Aorta (tissue), 5 donors: Measurements from ENCODE around the gene BOD1. TPM values are rescaled to one million over a fixed set of nuclear protein-coding genes. Genes with fewer than 3 reads are reported as not detected.

ENCODE experiments used
- ATAC-seq: fragments of 200-7000 bp; cut with Tn5 transposase; one replicate; pipeline ENCODE4 v1.9.1; 2022; ENCODE audit warnings: moderate library complexity; ENCODE audit not compliant: low FRiP score
- DNase-seq, 2 donors: peaks; one replicate each; pipeline ENCODE4 v3.0.0-alpha.2; 2020
- H3K27ac ChIP-seq, 2 donors: one replicate each; pipeline ENCODE4 v1.5.1; 2013; ENCODE audit warnings: low read length in 2 of 2, mild to moderate bottlenecking in 2 of 2, moderate library complexity in 2 of 2, control low read depth in 1 of 2, inconsistent platforms in 1 of 2, low read depth in 1 of 2
- H3K27me3 ChIP-seq, 2 donors: one replicate each; pipeline ENCODE4 v1.6.1; 2013; ENCODE audit warnings: control low read depth in 1 of 2, low read length in 1 of 2, mild to moderate bottlenecking in 1 of 2, moderate library complexity in 1 of 2; ENCODE audit not compliant: insufficient read depth in 2 of 2, control insufficient read depth in 1 of 2
- H3K36me3 ChIP-seq, 2 donors: one replicate each; pipeline ENCODE4 v1.6.1; 2013; ENCODE audit warnings: control low read depth in 1 of 2, low read length in 1 of 2, mild to moderate bottlenecking in 1 of 2; ENCODE audit not compliant: insufficient read depth in 2 of 2, control insufficient read depth in 1 of 2
- H3K4me1 ChIP-seq, 2 donors: one replicate each; pipeline ENCODE4 v1.6.1; 2013; ENCODE audit warnings: low read length in 2 of 2, control low read depth in 1 of 2, mild to moderate bottlenecking in 1 of 2, moderate library complexity in 1 of 2; ENCODE audit not compliant: insufficient read depth in 2 of 2, control insufficient read depth in 1 of 2
- H3K4me3 ChIP-seq, 2 donors: one replicate each; pipeline ENCODE4 v1.5.1; 2013; ENCODE audit warnings: low read length in 2 of 2, control low read depth in 1 of 2, mild to moderate bottlenecking in 1 of 2
- H3K9me3 ChIP-seq: one replicate; pipeline ENCODE4 v1.6.1; 2013; ENCODE audit warnings: mild to moderate bottlenecking, low read length; ENCODE audit not compliant: control insufficient read depth
- WGBS, 2 donors: extraction: QIAGEN DNeasy Blood & Tissue Kit; methylation state at CpG; one replicate each; pipeline ENCODE4 v1.1.7; 2013; 5-methylcytosine and 5-hydroxymethylcytosine counted together
- intact Hi-C, 2 donors: fragments of 100-400 bp; cut with DNase I; formaldehyde crosslinking; loops; one replicate each; pipeline versions ENCODE4 v1.14.2 to v1.15.0; 2022
- polyA plus RNA-seq, 2 donors: library from polyadenylated mRNA; stranded (reverse); fragments of 200-250 nt; gene quantifications; one replicate each; pipeline ENCODE4 v1.2.3, GENCODE V29; 2013
- total RNA-seq, 2 donors: library from RNA; stranded (reverse); fragmentation: NEBNext Ultra II Directional; extraction: Animal tissue kit (Norgen Biotek cat#: 25700); gene quantifications; one replicate each; pipeline ENCODE4 v1.2.1, GENCODE V29; 2021
- donor health status: healthy with polysubstance abuse.
- donor health status: Bipolar disorder and iron deficiency.
- donor health status: DM: no; HTN: no; CAD: no.
- donor health status: DM: no; HTN: no; CAD: no.
- donor health status: DM: yes; HTN: yes; CAD: no.

Gene BOD1
- total and polyA plus RNA-seq, 4 donors = 27.8 to 48.8 (median 34.3) TPM

DNA sequence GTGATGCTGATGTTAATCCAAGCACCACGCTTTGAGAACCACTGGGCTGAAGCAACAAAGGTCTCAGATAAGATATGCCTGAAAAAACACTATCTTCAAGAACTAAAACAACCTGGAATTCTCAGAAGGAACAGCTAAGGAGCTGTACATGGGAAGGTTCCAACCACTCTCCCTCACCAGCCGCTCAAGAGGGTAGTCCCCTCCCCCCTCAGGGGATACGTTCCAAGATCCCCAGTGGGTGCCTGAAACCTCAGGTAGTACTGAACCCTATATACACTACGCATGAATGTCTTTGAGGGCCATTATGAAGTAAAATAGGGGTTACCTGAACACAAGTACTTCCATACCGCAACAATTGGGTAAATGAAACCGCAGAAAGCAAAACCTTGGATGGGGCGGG lies 1.9 kb downstream of the BOD1 start:
- H3K4me1 ChIP-seq = no peaks in the 10 kb centered on the region
- peaks cover 0 to 3% of the 10 kb centered on the region in 2 donors for H3K36me3 ChIP-seq
- intact Hi-C loops = loop anchor here in 1 of 2 donors (10.0 kb wide), 1 partner anchor 800 kb away; no protein-coding TSS in a partner anchor
- H3K27ac ChIP-seq = no peak overlapping the region
- H3K4me3 ChIP-seq = no peak overlapping the region
- ATAC-seq (no peak), DNase-seq (no peak)
- 68 to 69% methylated on average over 7 of the region's 7 CpGs for WGBS, 2 donors
- H3K27me3 ChIP-seq = no peaks in the 10 kb centered on the region
- H3K9me3 ChIP-seq = no peaks in the 10 kb centered on the region

GRCh38 chr5:173613433-173614159 lies 2.9 kb downstream of the BOD1 start:
- ATAC-seq (no peak), DNase-seq (no peak)
- H3K4me1 ChIP-seq = no peaks in the 10 kb centered on the region
- no peak overlapping the region for H3K4me3 ChIP-seq
- H3K9me3 ChIP-seq = no peaks in the 10 kb centered on the region
- H3K36me3 ChIP-seq = peaks cover 0 to 3% of the 10 kb centered on the region in 2 donors
- intact Hi-C loops = loop anchor here in 1 of 2 donors (10.0 kb wide), 1 partner anchor 801 kb away; no protein-coding TSS in a partner anchor
- 84 to 86% methylated on average over 8 of the region's 8 CpGs for WGBS, 2 donors
- no peak overlapping the region for H3K27ac ChIP-seq
- no peaks in the 10 kb centered on the region for H3K27me3 ChIP-seq

DNA sequence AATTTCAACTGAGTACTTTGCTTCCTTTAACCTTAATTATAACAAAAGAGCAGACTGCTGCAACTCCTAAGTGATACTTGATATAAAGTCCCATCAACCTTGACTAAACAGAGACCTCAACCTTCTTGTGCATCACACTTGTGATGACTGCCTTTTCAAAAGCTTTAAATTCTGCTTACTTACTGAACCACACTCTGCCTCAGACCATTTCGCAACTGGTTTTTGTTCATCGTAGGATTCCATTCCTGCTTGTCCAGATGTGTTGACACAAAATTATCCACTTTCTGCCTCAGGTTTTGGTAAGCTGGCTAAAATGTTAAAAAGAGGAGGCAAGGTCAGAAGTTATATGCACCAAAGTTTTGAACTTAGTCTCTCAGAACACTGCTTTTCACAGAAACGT lies 3.5 kb downstream of the BOD1 start:
- ATAC-seq = no peak
- intact Hi-C loops = loop anchor here in 1 of 2 donors (10.0 kb wide), 1 partner anchor 802 kb away; no protein-coding TSS in a partner anchor
- H3K36me3 ChIP-seq = peaks cover 0 to 4% of the 10 kb centered on the region in 2 donors
- no peak overlapping the region for H3K27ac ChIP-seq
- no peaks in the 10 kb centered on the region for H3K9me3 ChIP-seq
- no peak overlapping the region for H3K4me3 ChIP-seq
- 62 to 69% methylated on average over 3 of the region's 3 CpGs for WGBS, 2 donors
- H3K4me1 ChIP-seq = no peaks in the 10 kb centered on the region
- no peak for DNase-seq
- H3K27me3 ChIP-seq = no peaks in the 10 kb centered on the region

GRCh38 chr5:173611706-173612105 lies 4.7 kb downstream of the BOD1 start:
- no peak overlapping the region for H3K4me3 ChIP-seq
- H3K27ac ChIP-seq = no peak overlapping the region
- H3K27me3 ChIP-seq = no peaks in the 10 kb centered on the region
- DNase-seq = no peak
- H3K9me3 ChIP-seq = no peaks in the 10 kb centered on the region
- ATAC-seq = no peak
- H3K36me3 ChIP-seq = peaks cover 0 to 6% of the 10 kb centered on the region in 2 donors
- H3K4me1 ChIP-seq = no peaks in the 10 kb centered on the region
- WGBS, 2 donors = 72 to 79% methylated on average over 4 of the region's 4 CpGs
- intact Hi-C loops = loop anchor here in 1 of 2 donors (10.0 kb wide), 1 partner anchor 803 kb away; no protein-coding TSS in a partner anchor

DNA sequence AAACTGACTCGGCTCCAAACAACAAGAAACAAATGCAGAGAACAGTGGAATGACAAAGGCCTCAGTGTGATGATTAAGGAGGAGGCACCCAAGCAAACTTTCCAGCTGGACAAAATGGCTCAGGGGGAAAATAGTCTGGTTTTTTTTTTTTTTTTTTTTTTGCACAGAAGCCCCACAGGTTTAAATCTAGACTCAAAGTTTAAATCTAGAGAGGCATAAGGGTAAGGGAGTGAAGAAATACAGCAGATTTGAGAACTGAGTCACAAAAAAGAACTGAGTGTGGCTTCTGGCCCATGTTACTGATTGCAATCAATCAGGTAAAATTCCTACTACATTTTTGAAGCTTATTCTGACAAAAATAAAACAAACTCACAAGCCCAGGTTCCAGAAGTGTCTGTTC lies 12.3 kb downstream of the BOD1 start:
- peaks cover 7 to 8% of the 10 kb centered on the region in 2 donors for H3K36me3 ChIP-seq
- no peak for ATAC-seq
- WGBS, 2 donors = 90 to 97% methylated on average over 1 of the region's 1 CpG

GRCh38 chr5:173602423-173602822 lies 14.0 kb downstream of the BOD1 start:
- H3K4me1 ChIP-seq = no peaks in the 10 kb centered on the region
- no peak overlapping the region for H3K4me3 ChIP-seq
- H3K27ac ChIP-seq = no peak overlapping the region
- intact Hi-C loops = no loop called here
- no peaks in the 10 kb centered on the region for H3K27me3 ChIP-seq
- 59% methylated on average over 6 of the region's 6 CpGs for WGBS, 2 donors
- no peaks in the 10 kb centered on the region for H3K9me3 ChIP-seq
- DNase-seq = peak in 1 of 2 donors; percentile 69
- H3K36me3 ChIP-seq = peaks cover 4 to 8% of the 10 kb centered on the region in 2 donors
- no peak for ATAC-seq

More for the DNA sequence above, 12.3 kb downstream of the BOD1 start:
- DNase-seq = no peak
- no peaks in the 10 kb centered on the region for H3K4me1 ChIP-seq
- H3K27me3 ChIP-seq = no peaks in the 10 kb centered on the region
- no peaks in the 10 kb centered on the region for H3K9me3 ChIP-seq
- H3K27ac ChIP-seq = no peak overlapping the region
- intact Hi-C loops = no loop called here
- H3K4me3 ChIP-seq = no peak overlapping the region

GRCh38 chr5:173598686-173599085 lies 17.8 kb downstream of the BOD1 start:
- intact Hi-C loops = no loop called here
- Histone ChIP-seq H3K27ac (no peak overlapping the region), H3K4me1 (no peaks in the 10 kb centered on the region), H3K27me3 (no peaks in the 10 kb centered on the region), H3K9me3 (no peaks in the 10 kb centered on the region), H3K4me3 (no peak overlapping the region), H3K36me3 (no peaks in the 10 kb centered on the region)
- no peak for DNase-seq
- 72 to 75% methylated on average over 4 of the region's 4 CpGs for WGBS, 2 donors
- no peak for ATAC-seq

DNA sequence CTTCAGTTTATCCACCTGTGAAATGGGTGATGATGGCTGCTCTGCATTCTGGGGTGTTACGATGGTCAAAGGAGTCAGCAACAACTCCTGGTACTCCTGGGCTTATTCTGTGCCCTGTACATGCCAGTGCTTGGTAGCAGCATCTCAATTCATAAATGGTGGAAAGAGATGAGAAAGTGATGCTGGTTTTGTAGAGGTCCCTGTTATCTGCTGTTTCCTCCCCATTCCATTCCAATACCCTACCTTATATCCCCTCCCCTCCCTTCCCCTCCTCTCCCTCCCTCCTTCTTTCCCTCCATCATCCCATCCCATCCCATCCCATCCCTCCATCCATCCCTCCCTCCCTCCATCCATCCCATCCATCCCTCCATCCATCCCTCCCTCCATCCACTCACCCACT lies 19.1 kb downstream of the BOD1 start:
- Histone ChIP-seq H3K36me3 (no peaks in the 10 kb centered on the region), H3K27ac (no peak overlapping the region), H3K4me1 (no peaks in the 10 kb centered on the region), H3K27me3 (no peaks in the 10 kb centered on the region), H3K9me3 (peaks cover 6% of the 10 kb centered on the region), H3K4me3 (no peak overlapping the region)
- WGBS, 2 donors = 96% methylated on average over 1 of the region's 1 CpG
- intact Hi-C loops = no loop called here
- no peak for DNase-seq
- no peak for ATAC-seq

- Histone ChIP-seq H3K36me3 (no peaks in the 10 kb centered on the region), H3K9me3 (peaks cover 8% of the 10 kb centered on the region), H3K27me3 (no peaks in the 10 kb centered on the region), H3K4me3 (no peak overlapping the region), H3K27ac (no peak overlapping the region), H3K4me1 (no peaks in the 10 kb centered on the region)
- no peak for ATAC-seq
- DNase-seq = no peak
- intact Hi-C loops = no loop called here
- WGBS, 2 donors = 45 to 60% methylated on average over 3 of the region's 3 CpGs
Observed at GRCh38 chr5:173595841-173596240, 20.6 kb downstream of the BOD1 start.
